Measurements from ENCODE around the gene CACNA2D1.
"Not testable (repeated sequence)": the region's sequence is repeated elsewhere in the genome, so short reads cannot be mapped to it uniquely, and the experiment has no call there.

CACNA2D1 gene

DNA sequence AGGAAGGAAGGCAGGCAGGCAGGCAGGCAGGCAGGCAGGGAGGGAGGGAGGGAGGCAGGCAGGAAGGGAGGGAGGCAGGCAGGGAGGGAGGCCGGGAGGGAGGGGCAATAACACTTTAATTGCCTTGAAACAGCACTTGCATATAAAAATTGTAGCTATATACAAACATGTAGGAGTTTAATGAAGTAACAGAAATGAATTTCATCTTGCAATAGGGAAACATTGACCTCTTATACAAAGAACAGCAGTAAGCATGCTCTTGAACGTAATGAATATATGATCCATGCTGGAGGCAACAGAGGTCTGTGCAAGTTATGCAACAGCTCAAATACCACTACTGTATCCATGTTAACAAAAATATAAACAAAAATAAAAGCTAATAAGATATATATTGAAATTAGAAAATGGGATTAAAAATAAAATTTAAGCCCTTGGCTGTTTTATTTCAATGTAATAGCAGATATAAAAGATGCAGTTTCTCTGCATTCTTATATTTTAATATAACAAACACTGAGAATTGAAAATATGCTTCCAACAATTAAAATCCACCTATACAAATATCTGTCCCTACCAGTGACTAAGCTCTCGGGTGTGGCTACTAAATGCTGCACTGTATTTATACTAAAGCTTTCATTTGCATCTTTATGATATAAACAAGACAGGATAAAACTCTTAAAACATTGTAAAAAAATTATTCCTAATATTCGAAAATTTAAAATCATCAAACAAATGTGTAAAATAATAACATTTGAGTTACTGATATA, 50.3 kb downstream of the CACNA2D1 start:
- DNase-seq (ENCODE audit: low spot score): no peak

- DNase-seq (ENCODE audit: low spot score): no peak
Observed at GRCh38 chr7:82390936-82391335, 52.6 kb downstream of the CACNA2D1 start.

DNA sequence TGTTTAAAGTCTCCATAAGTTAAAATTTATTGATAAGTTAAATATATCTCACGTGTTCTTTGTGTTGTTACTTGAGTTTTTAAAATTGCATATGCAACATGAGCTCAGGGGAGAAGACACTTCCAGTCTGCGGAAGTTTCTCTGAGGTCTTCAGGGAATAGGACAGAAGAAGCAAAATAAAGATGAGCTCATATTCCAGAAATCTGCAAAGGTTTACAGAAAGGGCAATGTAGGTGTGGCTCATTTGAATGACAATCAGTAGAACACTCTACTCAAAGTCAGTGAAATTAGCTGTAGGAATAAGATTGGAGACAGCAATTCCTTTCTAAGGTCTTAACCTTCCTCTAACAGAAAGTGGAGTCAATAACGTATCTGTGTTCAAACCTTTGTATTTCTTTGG, 53.7 kb downstream of the CACNA2D1 start:
- no peak for DNase-seq (ENCODE audit: low spot score)

GRCh38 chr7:82388138-82388537, 55.4 kb downstream of the CACNA2D1 start:
- DNase-seq (ENCODE audit: low spot score): no peak

- not testable (repeated sequence) for DNase-seq (ENCODE audit: low spot score)
Observed at GRCh38 chr7:82386571-82386970, 57.0 kb downstream of the CACNA2D1 start.

GRCh38 chr7:82384779-82385178, 58.8 kb downstream of the CACNA2D1 start:
- DNase-seq (ENCODE audit: low spot score): no peak

DNA sequence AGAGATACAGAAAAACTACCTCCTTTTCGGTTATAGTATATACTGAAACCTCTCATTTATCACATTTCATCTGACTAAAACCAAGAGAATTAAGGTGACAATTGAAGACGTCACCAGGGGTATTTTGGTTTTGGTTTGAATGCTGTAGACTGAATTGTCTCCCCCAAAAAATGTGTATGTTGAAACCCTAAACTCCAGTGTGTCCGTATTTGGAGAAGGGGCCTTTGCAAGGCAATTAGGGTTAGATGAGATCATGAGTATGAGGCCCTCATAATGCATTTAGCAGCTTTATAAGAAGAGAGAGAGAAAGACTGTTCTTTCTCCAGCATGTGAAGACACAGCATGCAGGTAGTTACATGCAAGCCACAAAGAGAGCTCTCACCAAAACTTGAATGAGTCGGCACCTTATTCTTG, 59.5 kb downstream of the CACNA2D1 start:
- DNase-seq (ENCODE audit: low spot score): no peak

- no peak for DNase-seq (ENCODE audit: low spot score)
Observed at GRCh38 chr7:82382276-82382675, 61.3 kb downstream of the CACNA2D1 start.

- DNase-seq (ENCODE audit: low spot score): no peak
Observed at GRCh38 chr7:82376739-82377138, 66.8 kb downstream of the CACNA2D1 start.

GRCh38 chr7:82375713-82376112, 67.9 kb downstream of the CACNA2D1 start:
- DNase-seq (ENCODE audit: low spot score): no peak

- no peak for DNase-seq (ENCODE audit: low spot score)
Observed at GRCh38 chr7:82375129-82375528, 68.4 kb downstream of the CACNA2D1 start.

DNA sequence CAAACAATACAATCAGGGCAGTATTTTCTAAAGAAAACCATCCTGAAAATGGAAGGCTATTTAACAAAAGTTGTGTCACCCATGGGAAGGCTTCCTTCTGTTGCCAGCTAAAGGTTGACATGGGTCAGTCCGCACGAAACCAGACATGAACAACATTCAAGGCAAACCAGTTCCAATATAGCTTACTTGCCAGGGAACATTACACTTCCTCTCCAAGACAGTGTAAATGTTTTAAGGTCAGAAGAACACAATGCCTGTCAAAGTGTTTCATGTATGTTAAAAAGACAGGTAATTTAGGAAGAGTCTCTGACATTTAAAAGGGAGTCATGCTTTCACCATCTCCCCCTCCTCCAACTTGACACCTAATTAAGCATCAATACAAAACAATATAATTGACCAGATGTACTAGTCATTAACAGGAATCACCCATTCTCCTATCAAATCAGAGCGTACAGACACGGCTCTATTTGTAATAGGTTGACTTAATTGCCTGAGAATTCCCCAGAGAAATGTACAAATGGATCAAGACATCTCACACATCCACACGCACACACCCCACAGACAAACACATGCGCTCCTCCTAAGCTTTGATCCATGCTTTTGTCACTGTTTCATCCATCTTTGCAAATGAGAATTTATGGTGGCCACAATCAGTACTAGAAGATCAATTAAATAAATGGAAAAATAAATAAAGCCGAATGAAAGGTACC, 69.5 kb downstream of the CACNA2D1 start:
- DNase-seq (ENCODE audit: low spot score): no peak

- DNase-seq (ENCODE audit: low spot score): no peak
Observed at GRCh38 chr7:82364671-82365070, 78.9 kb downstream of the CACNA2D1 start.

DNA sequence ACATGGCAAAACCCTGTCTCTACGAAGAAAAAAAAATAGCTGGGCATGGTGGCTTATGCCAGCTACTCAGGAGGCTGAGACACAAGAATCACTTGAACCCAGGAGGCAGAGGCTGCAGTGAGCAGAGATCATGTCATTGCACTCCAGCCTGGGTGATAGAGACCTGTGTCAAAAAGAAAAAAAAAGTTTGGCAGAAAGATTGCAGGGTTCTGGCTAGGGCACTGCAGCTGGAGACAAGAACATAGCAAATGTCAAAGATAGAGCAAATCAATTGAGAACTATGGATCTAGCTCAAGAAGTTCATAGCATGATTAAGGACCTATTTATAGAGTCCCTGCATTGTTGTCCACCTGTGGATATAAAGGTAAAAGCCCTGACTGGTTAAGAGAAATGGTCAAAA, 79.5 kb downstream of the CACNA2D1 start:
- no peak for DNase-seq (ENCODE audit: low spot score)

DNA sequence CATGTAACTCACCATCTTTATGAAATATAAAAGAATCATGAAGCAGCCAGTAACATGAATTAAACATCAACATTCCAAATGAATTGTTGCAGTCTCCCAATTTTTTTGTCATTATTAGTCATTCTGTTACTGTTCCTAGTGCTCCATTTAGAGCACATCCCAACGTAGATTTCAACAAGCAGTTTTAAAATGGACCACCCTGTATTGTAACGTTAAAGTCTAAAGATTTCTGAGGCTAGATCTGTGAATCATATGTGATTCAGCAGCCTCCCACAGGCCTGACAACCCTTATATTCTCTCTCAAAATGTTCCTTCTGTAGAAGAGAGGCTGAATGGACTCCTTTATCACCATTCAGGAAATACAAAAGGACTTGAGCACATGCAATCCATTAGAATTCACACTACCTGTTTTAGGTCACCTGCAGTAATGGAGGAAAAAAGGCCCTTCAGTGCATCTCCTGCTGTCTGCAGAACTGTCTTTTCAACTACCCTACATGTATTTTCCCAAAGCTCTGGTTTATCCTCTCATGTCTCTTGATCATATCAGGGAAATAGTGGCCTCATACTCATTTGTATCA, 81.4 kb downstream of the CACNA2D1 start:
- no peak for DNase-seq (ENCODE audit: low spot score)

GRCh38 chr7:82360591-82361368, 82.8 kb downstream of the CACNA2D1 start:
- DNase-seq (ENCODE audit: low spot score): no peak

DNA sequence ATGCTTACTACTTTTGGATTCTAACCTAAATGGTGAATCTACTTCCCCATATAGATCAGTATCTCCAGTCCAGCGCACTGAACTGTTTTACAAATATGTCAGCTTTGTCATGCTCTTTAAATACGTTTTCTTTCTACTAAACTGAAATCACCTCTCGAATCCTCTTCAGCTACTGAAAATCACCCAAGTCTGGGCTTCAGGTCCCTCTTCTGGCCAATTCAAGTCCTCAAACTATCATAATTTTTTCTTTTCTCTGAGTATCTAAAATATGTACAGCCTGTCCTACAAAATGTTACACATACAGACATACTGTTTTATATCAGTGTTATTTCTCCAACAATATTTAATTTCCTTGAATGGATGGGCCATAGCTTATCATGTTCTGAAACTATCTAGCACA, 84.2 kb downstream of the CACNA2D1 start:
- no peak for DNase-seq (ENCODE audit: low spot score)

- DNase-seq (ENCODE audit: low spot score): no peak
Observed at GRCh38 chr7:82358923-82359322, 84.7 kb downstream of the CACNA2D1 start.

DNA sequence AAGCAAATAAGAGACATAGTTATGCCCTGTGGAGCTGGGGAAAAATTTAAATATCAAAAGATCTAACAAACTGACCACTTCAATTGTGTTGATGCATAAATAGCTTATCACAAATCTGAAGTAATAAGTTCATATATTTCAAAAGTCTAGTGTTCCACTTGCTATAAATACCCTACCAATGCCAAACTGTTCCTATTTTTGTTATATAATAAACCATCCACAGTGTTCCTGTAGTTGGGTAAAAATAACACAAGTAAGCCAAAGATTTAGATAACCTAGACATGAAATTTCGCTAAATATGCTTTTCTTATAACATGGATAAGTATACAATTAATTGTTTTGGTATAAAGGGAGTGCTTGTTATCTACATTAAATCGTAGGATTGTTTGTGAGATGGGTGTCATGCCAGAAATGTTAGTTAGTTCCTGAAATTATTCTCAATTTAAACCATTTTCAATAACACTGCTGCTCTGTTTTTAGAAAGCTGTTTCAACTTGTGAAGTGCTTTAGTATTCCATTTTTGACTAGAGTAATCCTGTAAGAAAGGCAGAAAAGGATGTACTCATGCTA, 85.5 kb downstream of the CACNA2D1 start:
- no peak for DNase-seq (ENCODE audit: low spot score)

GRCh38 chr7:82348251-82348650, 95.3 kb downstream of the CACNA2D1 start:
- DNase-seq (ENCODE audit: low spot score): no peak

GRCh38 chr7:82347808-82348207, 95.8 kb downstream of the CACNA2D1 start:
- no peak for DNase-seq (ENCODE audit: low spot score)

DNA sequence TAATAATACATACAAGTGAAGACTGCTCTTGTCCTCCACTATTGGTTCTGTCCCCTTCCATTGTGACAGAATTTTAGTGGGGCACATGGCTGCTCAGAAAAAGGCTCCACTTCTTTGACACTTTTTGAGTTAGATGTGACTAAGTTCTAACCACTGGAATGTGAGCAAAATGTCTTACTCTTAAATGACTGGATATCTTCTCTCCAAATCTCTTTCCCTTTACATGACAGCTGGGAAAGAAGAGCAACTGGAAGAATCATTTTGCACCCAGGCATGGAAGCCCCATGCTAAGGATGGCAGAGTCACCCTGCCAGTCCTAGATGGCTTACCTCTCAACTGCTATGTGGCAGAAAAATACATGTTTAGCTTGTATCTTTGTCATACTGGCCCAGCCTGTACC, 97.7 kb downstream of the CACNA2D1 start:
- no peak for DNase-seq (ENCODE audit: low spot score)
